Osteoblast (primary cell): ENCODE measurements around the gene ADAM8. TPM values are rescaled to one million over a fixed set of nuclear protein-coding genes. Genes with fewer than 3 reads are reported as not detected.

ENCODE experiments used
- DNase-seq: peaks from one replicate; pipeline ENCODE4 v3.0.0; 2011; ENCODE audit warnings: low spot score, mixed read lengths; ENCODE audit not compliant: insufficient read length; ENCODE audit errors: missing footprints
- H2AFZ ChIP-seq: 2 replicates; pipeline ENCODE4 v1.6.0; 2011; ENCODE audit warnings: mild to moderate bottlenecking, low read length
- H3K27ac ChIP-seq: 2 replicates; pipeline ENCODE4 v1.5.1; 2011; ENCODE audit warnings: mild to moderate bottlenecking, low read depth, low read length, moderate library complexity
- H3K27me3 ChIP-seq: 2 replicates; pipeline ENCODE4 v1.6.0; 2012; ENCODE audit warnings: mild to moderate bottlenecking, control low read depth, inconsistent platforms, low read length, moderate library complexity; ENCODE audit not compliant: insufficient read depth
- H3K36me3 ChIP-seq: 2 replicates; pipeline ENCODE4 v1.5.1; 2011; ENCODE audit warnings: mild to moderate bottlenecking, low read length, control low read depth, moderate library complexity; ENCODE audit not compliant: insufficient read depth
- H3K4me1 ChIP-seq: 2 replicates; pipeline ENCODE4 v1.5.1; 2011; ENCODE audit warnings: mild to moderate bottlenecking, low read length, control low read depth, moderate library complexity; ENCODE audit not compliant: insufficient read depth
- H3K4me2 ChIP-seq: 2 replicates; pipeline ENCODE4 v1.6.0; 2011; ENCODE audit warnings: mild to moderate bottlenecking, low read length; ENCODE audit not compliant: insufficient read depth
- H3K4me3 ChIP-seq: fragments of 200-600 bp; sonication (generic); 3 replicates; pipeline ENCODE4 v1.5.1; 2012; ENCODE audit warnings: mild to moderate bottlenecking, low read length, inconsistent platforms; ENCODE audit not compliant: insufficient read depth
- H3K79me2 ChIP-seq: 2 replicates; pipeline ENCODE4 v1.6.0; 2012; ENCODE audit warnings: mild to moderate bottlenecking, low read length, control low read depth, inconsistent platforms; ENCODE audit not compliant: insufficient read depth
- H3K9me3 ChIP-seq: 2 replicates; pipeline ENCODE4 v1.5.1; 2011; ENCODE audit warnings: low read depth, low read length, control low read depth
- H4K20me1 ChIP-seq: 2 replicates; pipeline ENCODE4 v1.6.0; 2012; ENCODE audit warnings: mild to moderate bottlenecking, low read length, control low read depth; ENCODE audit not compliant: insufficient read depth
- total RNA-seq: library from RNA; depleted of rRNA; stranded (reverse); fragments of >200 nt; gene quantifications from 2 replicates; pipeline ENCODE4 v1.2.3, GENCODE V29; 2012
- TF ChIP-seq, protein P1 (sequence below): IDR thresholded peaks from 2 replicates; pipeline ENCODE4 v1.5.1; 2011; ENCODE audit warnings: mild to moderate bottlenecking, low read depth, low read length, moderate library complexity; ENCODE audit errors: extremely low read depth

ADAM8 gene
- total RNA-seq, 1 donor = 2.2 TPM

DNA sequence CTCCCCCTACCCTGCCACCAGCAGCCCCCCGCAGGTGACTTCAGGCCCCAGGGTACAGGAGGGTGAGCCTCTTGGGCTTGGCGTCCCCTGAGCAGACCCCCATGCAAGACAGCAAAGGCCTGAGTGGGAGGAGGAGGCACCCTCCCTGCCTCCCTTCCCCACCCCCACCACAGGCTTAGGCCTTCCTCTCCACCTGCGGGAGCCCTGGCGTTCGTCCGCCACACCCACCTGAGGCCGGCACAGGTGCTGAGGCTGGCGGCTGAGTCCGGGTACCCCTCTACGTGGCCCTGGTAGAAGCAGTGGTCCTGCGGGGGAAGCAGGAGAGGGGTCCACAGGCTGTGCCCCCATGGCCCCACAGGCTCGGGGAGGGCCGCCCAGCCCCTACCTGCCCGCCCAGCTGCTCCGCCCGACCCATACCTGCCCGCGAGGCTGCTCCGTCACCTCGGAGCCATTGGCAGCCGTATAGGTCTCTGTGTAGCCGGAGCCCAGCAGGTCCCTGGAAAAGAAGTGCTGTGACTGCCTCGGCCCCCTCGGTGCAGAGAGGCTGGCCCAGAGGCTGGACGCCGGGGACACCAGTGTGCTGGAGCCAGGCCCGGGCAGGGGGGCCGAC is 3.0 kb downstream of the ADAM8 start:
- Histone ChIP-seq H3K79me2 (no peaks in the 10 kb centered on the region), H4K20me1 (peaks cover 10% of the 10 kb centered on the region), H2AFZ (no peak overlapping the region), H3K9me3 (no peaks in the 10 kb centered on the region), H3K4me2 (no peak overlapping the region), H3K4me3 (no peak overlapping the region), H3K4me1 (no peaks in the 10 kb centered on the region), H3K36me3 (no peaks in the 10 kb centered on the region), H3K27me3 (peaks cover 19% of the 10 kb centered on the region), H3K27ac (no peak overlapping the region)
- DNase-seq = no peak
- TF ChIP-seq, protein P1, sequence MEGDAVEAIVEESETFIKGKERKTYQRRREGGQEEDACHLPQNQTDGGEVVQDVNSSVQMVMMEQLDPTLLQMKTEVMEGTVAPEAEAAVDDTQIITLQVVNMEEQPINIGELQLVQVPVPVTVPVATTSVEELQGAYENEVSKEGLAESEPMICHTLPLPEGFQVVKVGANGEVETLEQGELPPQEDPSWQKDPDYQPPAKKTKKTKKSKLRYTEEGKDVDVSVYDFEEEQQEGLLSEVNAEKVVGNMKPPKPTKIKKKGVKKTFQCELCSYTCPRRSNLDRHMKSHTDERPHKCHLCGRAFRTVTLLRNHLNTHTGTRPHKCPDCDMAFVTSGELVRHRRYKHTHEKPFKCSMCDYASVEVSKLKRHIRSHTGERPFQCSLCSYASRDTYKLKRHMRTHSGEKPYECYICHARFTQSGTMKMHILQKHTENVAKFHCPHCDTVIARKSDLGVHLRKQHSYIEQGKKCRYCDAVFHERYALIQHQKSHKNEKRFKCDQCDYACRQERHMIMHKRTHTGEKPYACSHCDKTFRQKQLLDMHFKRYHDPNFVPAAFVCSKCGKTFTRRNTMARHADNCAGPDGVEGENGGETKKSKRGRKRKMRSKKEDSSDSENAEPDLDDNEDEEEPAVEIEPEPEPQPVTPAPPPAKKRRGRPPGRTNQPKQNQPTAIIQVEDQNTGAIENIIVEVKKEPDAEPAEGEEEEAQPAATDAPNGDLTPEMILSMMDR = no peak

DNA sequence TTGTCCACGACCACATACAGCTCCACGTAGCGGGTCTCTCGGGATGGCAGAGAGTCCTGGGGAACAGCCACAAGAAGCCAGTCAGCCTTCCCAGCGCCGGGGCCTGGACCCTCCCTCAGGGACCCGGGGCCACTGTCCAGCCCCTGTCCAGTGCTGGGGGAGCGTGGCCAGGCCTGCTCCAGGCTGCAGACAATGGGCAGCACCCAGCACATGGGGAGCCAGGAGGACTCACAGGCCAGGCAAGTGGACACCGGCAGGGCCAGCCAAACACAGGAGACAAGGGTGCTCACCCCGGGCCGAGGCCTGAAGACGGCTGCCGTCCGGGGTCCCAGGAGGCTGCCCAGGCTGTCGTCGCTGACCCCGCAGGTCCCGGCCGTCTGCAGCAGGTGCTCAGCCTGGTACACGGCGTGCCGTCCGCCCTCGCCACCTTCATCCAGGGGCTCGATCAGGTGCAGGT is 3.7 kb downstream of the ADAM8 start:
- Histone ChIP-seq H2AFZ (no peak overlapping the region), H3K9me3 (no peaks in the 10 kb centered on the region), H3K27ac (no peak overlapping the region), H3K4me3 (no peak overlapping the region), H3K36me3 (no peaks in the 10 kb centered on the region), H4K20me1 (peaks cover 6% of the 10 kb centered on the region), H3K4me2 (no peak overlapping the region), H3K79me2 (no peaks in the 10 kb centered on the region), H3K27me3 (peaks cover 19% of the 10 kb centered on the region), H3K4me1 (no peaks in the 10 kb centered on the region)
- TF ChIP-seq, protein P1 = no peak
- DNase-seq = peak; percentile 91

DNA sequence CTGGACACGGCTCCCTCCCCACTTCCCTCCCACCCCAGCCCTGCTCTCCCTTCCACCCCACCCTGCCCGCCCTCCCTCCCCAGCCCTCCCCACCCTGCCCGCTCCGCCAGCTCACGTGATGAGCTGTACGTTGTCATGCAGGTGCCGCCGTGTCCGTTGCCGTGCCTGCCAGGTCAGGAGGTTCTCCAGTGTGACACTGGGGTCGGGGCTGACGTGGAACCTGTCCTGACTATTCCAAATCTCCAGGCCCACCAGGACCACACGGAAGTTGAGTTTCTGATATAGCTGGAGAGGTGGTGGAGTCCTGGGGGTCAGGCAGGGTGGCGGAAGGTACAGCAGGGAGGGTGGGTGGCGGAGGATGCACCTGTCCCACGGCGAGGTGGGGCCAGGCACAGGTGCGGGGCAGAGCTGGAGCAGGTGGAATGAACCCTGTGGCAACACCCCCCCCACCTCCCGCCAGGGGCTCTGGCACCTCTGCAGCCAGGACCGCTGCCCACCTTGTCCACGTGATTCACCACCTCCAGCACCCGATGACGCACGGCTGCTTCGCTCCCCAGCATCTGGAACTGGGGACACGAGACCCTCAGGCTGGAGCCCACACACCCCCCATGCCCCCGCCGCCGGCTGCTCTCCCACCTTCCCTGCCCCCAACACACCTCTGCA is 4.2 kb downstream of the ADAM8 start:
- Histone ChIP-seq H3K4me3 (no peak overlapping the region), H3K9me3 (no peaks in the 10 kb centered on the region), H3K4me1 (no peaks in the 10 kb centered on the region), H3K27me3 (peaks cover 18% of the 10 kb centered on the region), H4K20me1 (peaks cover under 1% of the 10 kb centered on the region), H2AFZ (no peak overlapping the region), H3K36me3 (no peaks in the 10 kb centered on the region), H3K79me2 (no peaks in the 10 kb centered on the region), H3K27ac (no peak overlapping the region), H3K4me2 (no peak overlapping the region)
- TF ChIP-seq, protein P1 = no peak
- DNase-seq = no peak

DNA sequence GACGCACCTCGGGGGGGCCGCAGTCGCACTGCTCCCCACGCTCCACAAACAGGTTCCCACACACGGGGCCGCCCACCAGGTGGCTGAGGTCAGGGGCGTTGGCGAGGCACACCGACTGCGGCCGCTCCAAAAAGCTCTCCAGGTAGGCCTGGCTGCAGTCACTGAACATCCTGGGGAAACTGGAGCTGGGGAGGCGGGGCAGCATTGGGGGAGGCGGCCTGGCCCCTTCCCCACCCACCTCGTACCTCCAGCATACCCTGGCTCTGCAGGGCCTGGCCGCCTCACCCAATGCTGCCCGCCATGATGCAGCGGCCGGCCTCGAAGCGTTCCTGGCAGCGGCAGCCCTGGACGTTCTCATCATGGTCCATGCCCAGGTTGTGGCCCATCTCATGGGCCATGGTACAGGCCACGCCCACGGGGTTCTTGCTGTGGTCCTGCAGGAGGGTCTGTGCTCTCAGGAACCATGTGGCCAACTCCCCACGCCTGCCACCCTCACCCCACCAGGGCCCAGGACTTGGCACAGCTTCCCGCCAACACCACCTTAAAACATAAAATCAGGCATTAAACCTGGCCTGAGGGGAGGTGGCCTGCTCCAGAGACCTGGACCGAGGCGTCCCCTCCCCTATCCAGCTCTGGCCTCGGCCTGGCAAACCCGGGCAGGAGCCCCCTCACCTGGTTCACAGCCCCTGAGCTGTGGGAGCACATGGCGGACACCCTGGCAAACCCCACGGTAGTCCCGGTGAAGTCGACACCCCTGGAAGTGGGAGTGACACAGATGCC is 5.0 kb downstream of the ADAM8 start:
- peaks cover 13% of the 10 kb centered on the region for H3K27me3 ChIP-seq
- H3K4me2 ChIP-seq = no peak overlapping the region

More for the DNA sequence above, 5.0 kb downstream of the ADAM8 start:
- Histone ChIP-seq H3K9me3 (no peaks in the 10 kb centered on the region), H3K4me3 (no peak overlapping the region), H3K79me2 (no peaks in the 10 kb centered on the region), H3K36me3 (no peaks in the 10 kb centered on the region), H3K27ac (no peak overlapping the region), H4K20me1 (no peaks in the 10 kb centered on the region), H2AFZ (no peak overlapping the region), H3K4me1 (no peaks in the 10 kb centered on the region)
- DNase-seq = no peak
- TF ChIP-seq, protein P1 = no peak
